ENCODE data around the gene MAP4K5.
"Not testable (repeated sequence)": the region's sequence is repeated elsewhere in the genome, so short reads cannot be mapped to it uniquely, and the experiment has no call there.

MAP4K5 gene

DNA sequence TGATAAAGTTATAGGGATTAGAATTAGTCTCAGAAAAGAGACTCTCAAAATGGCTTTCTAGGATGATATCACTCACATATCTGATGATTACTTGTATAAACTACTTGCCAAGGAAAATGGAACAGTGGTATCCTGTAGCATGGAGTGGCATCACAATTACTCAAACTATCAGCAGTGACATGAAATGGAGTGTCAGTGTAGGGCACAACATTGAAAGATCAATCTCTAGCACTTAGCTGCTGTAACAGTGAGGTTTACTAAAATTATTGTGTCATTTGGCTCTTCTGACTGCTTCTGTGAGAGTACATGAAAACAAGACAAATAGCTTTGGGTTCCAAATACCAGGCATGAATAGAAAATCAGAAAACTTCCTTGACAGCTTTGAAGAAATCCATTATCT lies 6.7 kb upstream of the MAP4K5 start:
- Histone ChIP-seq H4K20me1 (ENCODE audit: insufficient read depth, low read length) (no peaks in the 10 kb centered on the region), H3K27me3 (replicated peaks; ENCODE audit: insufficient read depth, low read length) (no peaks in the 10 kb centered on the region), H3K4me2 (ENCODE audit: low read depth, low read length) (no peak overlapping the region), H3K79me2 (ENCODE audit: low read length) (no peaks in the 10 kb centered on the region), H3K9me2 (replicated peaks; ENCODE audit: insufficient read depth, low read length) (no peaks in the 10 kb centered on the region), H2AFZ (ENCODE audit: low read length) (no peak overlapping the region), H3K4me1 (ENCODE audit: low read length) (no peaks in the 10 kb centered on the region), H3K27ac (ENCODE audit: low read length) (no peak overlapping the region), H3K9ac (ENCODE audit: low read length) (no peak overlapping the region), H3F3A (ENCODE audit: insufficient read depth, low read length) (no peaks in the 10 kb centered on the region), H3K9me3 (replicated peaks; ENCODE audit: insufficient read depth, low read length) (no peaks in the 10 kb centered on the region), H3K4me3 (ENCODE audit: low read length) (no peak overlapping the region), H3K36me3 (replicated peaks; ENCODE audit: insufficient read depth, low read length) (no peaks in the 10 kb centered on the region)
- no peak for TF ChIP-seq EZH2phosphoT487 (IDR thresholded peaks at IDR 0.05; ENCODE audit: low read length)
- no peak for TF ChIP-seq EZH2 (optimal IDR thresholded peaks at IDR 0.05; ENCODE audit: low read depth, low read length)
- TF ChIP-seq, protein P1, sequence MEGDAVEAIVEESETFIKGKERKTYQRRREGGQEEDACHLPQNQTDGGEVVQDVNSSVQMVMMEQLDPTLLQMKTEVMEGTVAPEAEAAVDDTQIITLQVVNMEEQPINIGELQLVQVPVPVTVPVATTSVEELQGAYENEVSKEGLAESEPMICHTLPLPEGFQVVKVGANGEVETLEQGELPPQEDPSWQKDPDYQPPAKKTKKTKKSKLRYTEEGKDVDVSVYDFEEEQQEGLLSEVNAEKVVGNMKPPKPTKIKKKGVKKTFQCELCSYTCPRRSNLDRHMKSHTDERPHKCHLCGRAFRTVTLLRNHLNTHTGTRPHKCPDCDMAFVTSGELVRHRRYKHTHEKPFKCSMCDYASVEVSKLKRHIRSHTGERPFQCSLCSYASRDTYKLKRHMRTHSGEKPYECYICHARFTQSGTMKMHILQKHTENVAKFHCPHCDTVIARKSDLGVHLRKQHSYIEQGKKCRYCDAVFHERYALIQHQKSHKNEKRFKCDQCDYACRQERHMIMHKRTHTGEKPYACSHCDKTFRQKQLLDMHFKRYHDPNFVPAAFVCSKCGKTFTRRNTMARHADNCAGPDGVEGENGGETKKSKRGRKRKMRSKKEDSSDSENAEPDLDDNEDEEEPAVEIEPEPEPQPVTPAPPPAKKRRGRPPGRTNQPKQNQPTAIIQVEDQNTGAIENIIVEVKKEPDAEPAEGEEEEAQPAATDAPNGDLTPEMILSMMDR (IDR thresholded peaks at IDR 0.05; ENCODE audit: low read length) = no peak
- no peak for DNase-seq

DNA sequence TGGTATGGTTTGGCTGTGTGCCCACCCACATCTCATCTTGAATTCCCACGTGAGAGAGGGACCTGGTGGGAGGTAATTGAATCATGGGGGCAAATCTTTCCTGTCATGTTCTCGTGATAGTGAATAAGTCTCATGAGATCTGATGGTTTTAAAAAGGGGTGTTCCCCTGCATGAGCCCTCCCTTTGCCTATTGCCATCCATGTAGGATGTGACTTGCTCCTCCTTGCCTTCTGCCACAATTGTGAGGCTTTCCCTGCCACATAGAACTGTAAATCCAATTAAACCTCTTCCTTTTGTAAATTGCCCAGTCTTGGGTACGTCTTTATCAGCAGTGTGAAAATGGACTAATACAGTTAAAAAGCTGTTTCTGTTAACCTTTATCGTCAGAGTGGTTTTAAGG lies 5.7 kb upstream of the MAP4K5 start:
- H3K4me3 ChIP-seq (ENCODE audit: low read length); H3K27ac ChIP-seq (ENCODE audit: low read length); H3K27me3 ChIP-seq (replicated peaks; ENCODE audit: insufficient read depth, low read length); H2AFZ ChIP-seq (ENCODE audit: low read length); H3K4me1 ChIP-seq (ENCODE audit: low read length); H3K36me3 ChIP-seq (replicated peaks; ENCODE audit: insufficient read depth, low read length); H3K4me2 ChIP-seq (ENCODE audit: low read depth, low read length); H3K79me2 ChIP-seq (ENCODE audit: low read length); H3K9me2 ChIP-seq (replicated peaks; ENCODE audit: insufficient read depth, low read length); H3K9me3 ChIP-seq (replicated peaks; ENCODE audit: insufficient read depth, low read length); H4K20me1 ChIP-seq (ENCODE audit: insufficient read depth, low read length); H3K9ac ChIP-seq (ENCODE audit: low read length); DNase-seq; H3F3A ChIP-seq (ENCODE audit: insufficient read depth, low read length): not testable (repeated sequence)

GRCh38 chr14:50534997-50535396 lies 2.6 kb upstream of the MAP4K5 start:
- TF ChIP-seq, protein P1 (IDR thresholded peaks at IDR 0.05; ENCODE audit: low read length) = no peak
- no peak for TF ChIP-seq EZH2 (optimal IDR thresholded peaks at IDR 0.05; ENCODE audit: low read depth, low read length)
- no peak for TF ChIP-seq EZH2phosphoT487 (IDR thresholded peaks at IDR 0.05; ENCODE audit: low read length)
- Histone ChIP-seq H3K4me3 (ENCODE audit: low read length) (no peak overlapping the region), H3K36me3 (replicated peaks; ENCODE audit: insufficient read depth, low read length) (no peaks in the 10 kb centered on the region), H3K4me2 (ENCODE audit: low read depth, low read length) (no peak overlapping the region), H4K20me1 (ENCODE audit: insufficient read depth, low read length) (no peaks in the 10 kb centered on the region; the same call in 1 of the 2 replicates), H3K27me3 (replicated peaks; ENCODE audit: insufficient read depth, low read length) (no peaks in the 10 kb centered on the region), H3F3A (ENCODE audit: insufficient read depth, low read length) (peaks cover 10% of the 10 kb centered on the region; the same call in 1 of the 2 replicates), H3K4me1 (ENCODE audit: low read length) (0 out of 2 replicates have a peak, but pooled peaks cover 4% of the 10 kb centered on the region), H3K9me3 (replicated peaks; ENCODE audit: insufficient read depth, low read length) (no peaks in the 10 kb centered on the region), H2AFZ (ENCODE audit: low read length) (no peak overlapping the region), H3K79me2 (ENCODE audit: low read length) (peaks cover 19% of the 10 kb centered on the region), H3K9me2 (replicated peaks; ENCODE audit: insufficient read depth, low read length) (no peaks in the 10 kb centered on the region), H3K27ac (ENCODE audit: low read length) (no peak overlapping the region), H3K9ac (ENCODE audit: low read length) (no peak overlapping the region)
- DNase-seq = no peak

- H3F3A ChIP-seq (ENCODE audit: insufficient read depth, low read length) = peaks cover 10% of the 10 kb centered on the region; the same call in 1 of the 2 replicates
- H4K20me1 ChIP-seq (ENCODE audit: insufficient read depth, low read length) = no peaks in the 10 kb centered on the region; the same call in 1 of the 2 replicates
- TF ChIP-seq EZH2 (optimal IDR thresholded peaks at IDR 0.05; ENCODE audit: low read depth, low read length) (no peak), EZH2phosphoT487 (IDR thresholded peaks at IDR 0.05; ENCODE audit: low read length) (no peak)
- TF ChIP-seq, protein P1 (IDR thresholded peaks at IDR 0.05; ENCODE audit: low read length) = no peak
- H3K4me1 ChIP-seq (ENCODE audit: low read length) = 0 out of 2 replicates have a peak, but pooled peaks cover 4% of the 10 kb centered on the region
- no peak overlapping the region for H3K9ac ChIP-seq (ENCODE audit: low read length)
- no peaks in the 10 kb centered on the region for H3K9me2 ChIP-seq (replicated peaks; ENCODE audit: insufficient read depth, low read length)
- H3K9me3 ChIP-seq (replicated peaks; ENCODE audit: insufficient read depth, low read length) = no peaks in the 10 kb centered on the region
- no peak overlapping the region for H3K27ac ChIP-seq (ENCODE audit: low read length)
- no peaks in the 10 kb centered on the region for H3K27me3 ChIP-seq (replicated peaks; ENCODE audit: insufficient read depth, low read length)
- no peak for DNase-seq
- H3K4me3 ChIP-seq (ENCODE audit: low read length) = no peak overlapping the region
- H3K4me2 ChIP-seq (ENCODE audit: low read depth, low read length) = no peak overlapping the region
- H3K79me2 ChIP-seq (ENCODE audit: low read length) = peaks cover 25% of the 10 kb centered on the region
- no peak overlapping the region for H2AFZ ChIP-seq (ENCODE audit: low read length)
- H3K36me3 ChIP-seq (replicated peaks; ENCODE audit: insufficient read depth, low read length) = no peaks in the 10 kb centered on the region
Measured at GRCh38 chr14:50534416-50534815, 2.0 kb upstream of the MAP4K5 start.
